Heart right ventricle (tissue), 16 donors: ENCODE data around the gene SETD1A. TPM values are rescaled to one million over a fixed set of nuclear protein-coding genes. Genes with fewer than 3 reads are reported as not detected.

ENCODE experiments used
- ATAC-seq, 8 donors: fragments of 200-7000 bp; cut with Tn5 transposase; one replicate each; pipeline ENCODE4 v1.9.1; 2020; ENCODE audit warnings: mild to moderate bottlenecking in 8 of 8, moderate library complexity in 8 of 8, moderate number of reproducible peaks in 1 of 8
- DNase-seq, 2 donors: peaks; one replicate each; pipeline ENCODE4 v3.0.0-alpha.2; 2020
- H3K27ac ChIP-seq, 10 donors: fragments of 200-600 bp; sonication (generic) in 2 of 10; one replicate each; pipeline versions ENCODE4 v1.5.0 to v1.8.0; 2020 to 2022; ENCODE audit warnings: mild to moderate bottlenecking in 3 of 10
- H3K27me3 ChIP-seq, 7 donors: fragments of 200-600 bp; one replicate each; pipeline ENCODE4 v1.8.0; 2021 to 2022; ENCODE audit warnings: mild to moderate bottlenecking in 2 of 7
- H3K36me3 ChIP-seq, 9 donors: fragments of 200-600 bp; sonication (generic) in 1 of 9; one replicate each; pipeline versions ENCODE4 v1.5.0 to v1.8.0; 2020 to 2022; ENCODE audit warnings: mild to moderate bottlenecking in 2 of 9
- H3K4me1 ChIP-seq, 9 donors: fragments of 200-600 bp; sonication (generic) in 1 of 9; one replicate each; pipeline versions ENCODE4 v1.5.0 to v1.8.0; 2020 to 2022; ENCODE audit warnings: mild to moderate bottlenecking in 4 of 9
- H3K4me3 ChIP-seq, 10 donors: fragments of 200-600 bp; sonication (generic) in 2 of 10; one replicate each; pipeline versions ENCODE4 v1.5.0 to v1.8.0; 2020 to 2022; ENCODE audit warnings: mild to moderate bottlenecking in 7 of 10, moderate library complexity in 2 of 10
- H3K9me3 ChIP-seq, 11 donors: fragments of 200-600 bp in 10 of 11; sonication (generic) in 2 of 11; one replicate each; pipeline versions ENCODE4 v1.5.0 to v1.8.0; 2013 to 2022; ENCODE audit warnings: mild to moderate bottlenecking in 2 of 11, control low read depth in 1 of 11, moderate library complexity in 1 of 11
- CTCF ChIP-seq, 9 donors: fragments of 200-600 bp; sonication (generic) in 2 of 9; IDR thresholded peaks; one replicate each; pipeline versions ENCODE4 v1.5.0 to v1.8.0; 2021 to 2022; ENCODE audit warnings: antibody characterized with exemption in 9 of 9, mild to moderate bottlenecking in 5 of 9, moderate library complexity in 1 of 9
- WGBS, 2 donors: extraction: QIAGEN DNeasy Blood & Tissue Kit; methylation state at CpG; one replicate each; pipeline ENCODE4 v1.1.7; 2013; ENCODE audit warnings: inconsistent platforms in 1 of 2; 5-methylcytosine and 5-hydroxymethylcytosine counted together
- intact Hi-C, 10 donors: fragments of 100-400 bp; cut with DNase I; formaldehyde crosslinking; loops; one replicate each; pipeline versions ENCODE4 v1.11.1 to v1.14.2; 2022
- polyA plus RNA-seq, 2 donors: library from polyadenylated mRNA; stranded (reverse); fragments of 200-250 nt; gene quantifications; one replicate each; pipeline ENCODE4 v1.2.3, GENCODE V29; 2013
- total RNA-seq, 10 donors: library from RNA; stranded (reverse); fragmentation: NEBNext Ultra II Directional in 3 of 10; extraction: Animal tissue kit (Norgen Biotek cat#: 25700) in 3 of 10; gene quantifications; one replicate each; pipeline versions ENCODE4 v1.2.1 to v1.2.4, GENCODE V29; 2021 to 2023
- donor health status: Arrhythmogenic right ventricular cardiomyopathy.
- donor health status: ischemic (EF 13 %, LVEDD 7.1; RV severe dilation, severe dysfunction).
- donor health status: healthy with polysubstance abuse.
- donor health status: DM: no; HTN: yes; CAD: no.
- donor health status: DM: no; HTN: no; CAD: no.
- donor health status: ischemic (EF 25% LVEDD 6.9; RV normal size, moderate dysfunction).
- donor health status: ischemic (EF 25% LVEDD 5.7; RV mildly dilated, moderate dysfunction).
- donor health status: healthy.
- donor health status: DM: yes; HTN: yes; CAD: no.
- donor health status: Ischemic cardiomyopathy.
- donor health status: ischemic (EF 35%, LVEDD 5.7; RV mildly dilated, moderate dysfunction).
- donor health status: nonischemic (EF 11% LVEDD 7.7; RV severe dilation, severe dysfunction).
- donor health status: DM: yes; HTN: yes; CAD: no.
- donor health status: PGD.
- donor health status: ischemic (EF 29% LVEDD 5.4; RV normal size, mild dysfunction).
- donor health status: nonischemic (EF 23%, LVEDD 6.1; RV moderate dilation, normal function).

SETD1A gene
- total and polyA plus RNA-seq, 12 donors = 5.8 to 11.4 (median 9.2) TPM

- TF ChIP-seq CTCF (IDR thresholded peaks at IDR 0.05) = no peak
- Histone ChIP-seq H3K27ac (no peak overlapping the region), H3K9me3 (no peaks in the 10 kb centered on the region), H3K4me1 (peaks cover 0 to 6% (median under 1%) of the 10 kb centered on the region in 9 donors), H3K36me3 (peaks cover 0 to 20% (median 0%) of the 10 kb centered on the region in 9 donors), H3K27me3 (no peaks in the 10 kb centered on the region), H3K4me3 (no peak overlapping the region)
- no peak for DNase-seq
- ATAC-seq = no peak
- intact Hi-C loops = loop anchor here in 2 of 10 donors (5.0 to 10.0 kb wide), 2 partner anchors 41 to 154 kb away; partner anchors contain the start of gene STX4 (in 1 of the 2)
- WGBS, 2 donors = 77 to 81% methylated on average over 8 of the region's 8 CpGs
Observed at GRCh38 chr16:30991052-30991451, 33.5 kb downstream of the SETD1A start.

- Histone ChIP-seq H3K36me3 (peaks cover 0 to 12% (median 0%) of the 10 kb centered on the region in 9 donors), H3K27me3 (no peaks in the 10 kb centered on the region), H3K4me3 (no peak overlapping the region), H3K4me1 (peaks cover 4 to 17% (median 7%) of the 10 kb centered on the region in 9 donors), H3K27ac (no peak overlapping the region), H3K9me3 (no peaks in the 10 kb centered on the region)
- WGBS, 2 donors = 84 to 86% methylated on average over 21 of the region's 21 CpGs
- ATAC-seq = no peak
- no peak for TF ChIP-seq CTCF (IDR thresholded peaks at IDR 0.05)
- intact Hi-C loops = loop anchor here in 2 of 10 donors (5.0 to 10.0 kb wide), 2 partner anchors 40 to 152 kb away; partner anchors contain the start of gene STX4 (in 1 of the 2)
- no peak for DNase-seq
Observed at GRCh38 chr16:30992276-30992780, 34.8 kb downstream of the SETD1A start.

DNA sequence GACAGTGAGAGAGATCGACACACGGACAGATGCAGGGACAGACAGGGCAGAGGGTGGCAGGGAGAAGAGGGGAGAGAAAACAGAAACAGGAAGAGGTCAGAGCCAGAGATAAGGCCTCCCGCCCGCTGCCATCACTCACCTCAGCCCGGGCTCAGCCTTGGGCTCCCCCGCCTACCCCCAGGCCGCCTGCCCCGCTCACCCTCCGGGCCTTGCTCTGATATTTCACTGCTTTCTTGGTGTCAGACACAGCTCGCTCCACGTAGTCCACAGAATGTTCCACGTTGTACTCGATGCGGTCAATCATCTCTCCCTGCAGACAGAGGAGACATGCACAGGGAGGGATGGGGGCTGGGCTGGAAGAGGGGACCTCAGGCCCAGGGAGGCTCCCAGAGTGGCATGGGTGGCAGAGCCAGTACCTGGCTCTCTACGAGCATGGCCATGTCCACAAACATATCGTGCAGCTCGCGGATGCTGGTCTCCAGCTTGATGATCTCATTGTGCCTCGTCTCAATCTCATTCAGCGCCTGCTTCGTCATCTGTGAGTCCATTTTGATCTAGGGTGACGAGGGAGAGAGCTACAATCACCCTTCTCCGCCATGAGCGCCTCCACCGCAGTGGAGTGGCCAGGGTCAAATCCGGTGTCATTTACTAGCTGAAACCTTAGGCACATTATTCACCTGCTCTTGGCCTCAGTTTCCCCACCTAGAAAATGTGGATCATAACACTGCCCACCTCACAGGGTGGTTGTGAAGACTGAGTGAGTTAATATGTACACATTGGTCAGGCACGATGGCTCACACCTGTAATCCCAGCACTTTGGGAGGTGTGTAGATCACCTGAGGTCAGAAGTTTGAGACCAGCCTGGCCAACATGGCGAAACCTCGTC is 35.6 kb downstream of the SETD1A start:
- no peak for DNase-seq
- Histone ChIP-seq H3K27me3 (no peaks in the 10 kb centered on the region), H3K4me3 (no peak overlapping the region), H3K27ac (no peak overlapping the region), H3K4me1 (peaks cover 4 to 26% (median 12%) of the 10 kb centered on the region in 9 donors), H3K9me3 (no peaks in the 10 kb centered on the region), H3K36me3 (peaks cover 0 to 3% (median 0%) of the 10 kb centered on the region in 9 donors)
- no peak for ATAC-seq
- intact Hi-C loops = loop anchor here in 2 of 10 donors (5.0 to 10.0 kb wide), 2 partner anchors 39 to 152 kb away; partner anchors contain the start of gene STX4 (in 1 of the 2)
- no peak for TF ChIP-seq CTCF (IDR thresholded peaks at IDR 0.05)
- WGBS, 2 donors = 68 to 76% methylated on average over 29 of the region's 29 CpGs

GRCh38 chr16:30995927-30996323 is 38.4 kb downstream of the SETD1A start:
- peak overlapping the region in 2 of 10 donors; percentile 61 to 64 for H3K4me3 ChIP-seq
- H3K4me1 ChIP-seq = peaks cover 4 to 28% (median 16%) of the 10 kb centered on the region in 9 donors
- WGBS, 2 donors = 85 to 86% methylated on average over 11 of the region's 11 CpGs
- H3K36me3 ChIP-seq = no peaks in the 10 kb centered on the region
- H3K9me3 ChIP-seq = no peaks in the 10 kb centered on the region
- TF ChIP-seq CTCF (IDR thresholded peaks at IDR 0.05) = no peak
- intact Hi-C loops = loop anchor here in 3 of 10 donors (5.0 to 10.0 kb wide), 3 partner anchors 76 to 446 kb away; partner anchors contain the start of genes ZNF646 (in 1 of the 3), ZNF668 (in 1 of the 3) and ZNF843 (in 1 of the 3)
- DNase-seq (no peak), ATAC-seq (no peak)
- H3K27ac ChIP-seq = peak overlapping the region in 6 of 10 donors; percentile 39 to 88 (median 66)
- no peaks in the 10 kb centered on the region for H3K27me3 ChIP-seq
